CD4-positive, alpha-beta T cell treated with Interleukin-15 for 1 hour (primary cell): ENCODE data around the gene ATP6V1E1.
"Not testable (repeated sequence)": the region's sequence is repeated elsewhere in the genome, so short reads cannot be mapped to it uniquely, and the experiment has no call there.

ENCODE experiments used
- DNase-seq: peaks from one replicate; pipeline ENCODE4 v3.0.0-alpha.2; 2020

The ATP6V1E1 gene

GRCh38 chr22:17580441-17581031 lies 48.0 kb downstream of the ATP6V1E1 start:
- DNase-seq = no peak

DNA sequence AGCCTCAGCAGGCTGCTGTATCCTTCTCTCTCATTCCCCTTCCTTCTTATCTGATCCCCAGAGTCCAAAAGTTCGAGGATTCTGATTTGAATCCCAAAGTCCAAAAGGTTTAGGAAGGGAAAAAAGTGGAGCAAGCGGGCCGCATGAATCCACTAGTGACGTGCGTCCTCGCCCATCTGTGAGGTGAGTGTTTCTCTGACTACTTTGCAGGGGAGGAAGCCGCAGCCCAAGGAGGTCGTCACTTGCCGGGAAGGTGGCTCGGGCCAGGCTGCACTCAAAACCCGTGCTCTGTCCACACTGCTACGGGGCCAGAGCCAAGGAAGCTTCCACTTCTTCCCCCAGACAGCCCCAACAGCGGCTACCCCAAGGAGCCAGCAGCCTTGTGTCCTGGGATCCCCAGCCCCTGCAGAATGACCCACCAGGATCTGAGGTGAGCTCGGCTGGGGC lies 49.0 kb downstream of the ATP6V1E1 start:
- DNase-seq = no peak

DNA sequence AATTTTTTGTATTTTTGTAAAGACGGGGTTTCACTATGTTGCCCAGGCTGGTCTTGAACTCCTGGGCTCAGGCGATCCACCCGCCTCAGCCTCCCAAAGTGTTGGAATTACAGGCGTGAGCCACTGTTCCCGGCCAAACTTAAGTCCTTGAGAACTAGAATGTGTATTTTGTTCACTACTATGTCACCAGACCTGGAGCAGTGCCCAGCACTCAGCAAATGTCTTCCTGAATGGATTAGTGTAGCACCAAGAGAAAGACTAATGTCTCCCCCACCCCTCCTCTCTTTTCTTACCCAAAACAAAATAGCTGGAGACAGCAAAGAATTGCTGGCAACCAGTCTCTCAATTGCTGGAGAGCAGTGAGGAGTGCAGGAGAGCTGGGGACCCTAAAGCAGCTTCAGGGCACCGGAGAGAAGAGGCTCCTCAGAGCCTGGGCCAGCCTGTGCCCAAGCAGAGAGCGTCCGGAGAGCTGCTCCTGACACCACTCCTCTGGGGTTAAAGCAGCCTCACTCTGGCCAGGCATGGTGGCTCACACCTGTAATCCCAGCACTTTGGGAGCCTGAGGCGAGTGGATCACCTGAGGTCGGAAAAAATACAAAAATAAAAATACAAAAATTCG lies 50.3 kb downstream of the ATP6V1E1 start:
- no peak for DNase-seq

- DNase-seq = no peak
Measured at GRCh38 chr22:17576470-17576869, 52.1 kb downstream of the ATP6V1E1 start.

DNA sequence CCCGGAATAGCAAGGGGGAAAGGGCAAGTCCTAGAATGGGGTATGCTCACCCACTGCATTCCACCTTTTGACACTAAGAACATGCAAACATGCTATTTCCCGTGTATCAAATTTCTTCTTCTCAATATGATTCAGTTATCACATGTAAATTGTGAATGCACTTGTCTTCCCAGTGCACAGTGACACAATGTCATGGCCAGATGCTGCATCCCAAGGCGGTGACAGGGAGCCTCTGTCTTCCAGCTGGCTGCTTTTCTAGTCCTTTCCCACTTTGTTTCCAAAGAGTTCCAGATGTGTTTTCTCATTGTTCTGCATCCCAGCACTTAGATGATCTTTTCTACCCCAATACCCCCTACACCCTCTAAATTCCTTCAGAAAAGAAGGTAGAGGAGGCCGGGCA lies 52.9 kb downstream of the ATP6V1E1 start:
- no peak for DNase-seq

DNA sequence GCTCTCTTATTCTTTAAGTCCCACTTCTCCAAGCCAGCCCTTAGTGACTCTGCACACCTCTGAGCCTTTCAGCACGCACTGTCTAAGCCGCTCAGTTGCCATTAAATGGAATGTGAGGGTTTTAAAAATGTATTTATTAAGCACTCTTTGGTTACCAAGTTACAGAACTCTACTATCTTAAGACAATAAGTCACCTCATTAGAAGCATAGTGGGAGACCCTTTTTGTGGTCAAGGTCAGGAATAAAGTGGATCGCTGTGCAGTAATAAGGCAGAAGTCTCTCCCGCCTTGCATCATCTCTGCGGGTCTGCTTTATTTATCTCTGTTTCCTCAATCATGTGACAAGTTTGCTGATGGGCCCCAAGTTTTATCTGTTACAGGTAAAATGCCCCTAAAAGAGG lies 53.4 kb downstream of the ATP6V1E1 start:
- no peak for DNase-seq

GRCh38 chr22:17570851-17571631 lies 57.5 kb downstream of the ATP6V1E1 start:
- no peak for DNase-seq

- DNase-seq = no peak
Measured at GRCh38 chr22:17569971-17570511, 58.5 kb downstream of the ATP6V1E1 start.

DNA sequence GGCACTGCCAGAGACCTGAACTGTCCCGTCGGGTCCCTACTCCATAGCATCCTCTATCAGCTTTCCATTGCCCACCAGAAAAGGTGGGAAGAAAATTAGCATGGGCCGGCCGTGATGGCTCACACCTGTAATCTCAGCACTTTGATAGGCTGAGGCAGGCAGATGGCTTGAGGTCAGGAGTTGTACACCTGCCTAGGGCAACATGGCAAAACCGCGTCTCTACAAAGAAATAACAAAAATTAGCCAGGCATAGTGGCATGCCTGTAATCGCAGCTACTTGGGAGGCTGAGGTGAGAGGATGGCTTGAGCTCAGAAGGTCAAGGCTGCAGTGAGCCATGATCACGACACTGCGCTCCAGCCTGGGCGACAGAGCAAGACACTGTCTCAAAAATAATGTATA lies 61.8 kb downstream of the ATP6V1E1 start:
- no peak for DNase-seq

DNA sequence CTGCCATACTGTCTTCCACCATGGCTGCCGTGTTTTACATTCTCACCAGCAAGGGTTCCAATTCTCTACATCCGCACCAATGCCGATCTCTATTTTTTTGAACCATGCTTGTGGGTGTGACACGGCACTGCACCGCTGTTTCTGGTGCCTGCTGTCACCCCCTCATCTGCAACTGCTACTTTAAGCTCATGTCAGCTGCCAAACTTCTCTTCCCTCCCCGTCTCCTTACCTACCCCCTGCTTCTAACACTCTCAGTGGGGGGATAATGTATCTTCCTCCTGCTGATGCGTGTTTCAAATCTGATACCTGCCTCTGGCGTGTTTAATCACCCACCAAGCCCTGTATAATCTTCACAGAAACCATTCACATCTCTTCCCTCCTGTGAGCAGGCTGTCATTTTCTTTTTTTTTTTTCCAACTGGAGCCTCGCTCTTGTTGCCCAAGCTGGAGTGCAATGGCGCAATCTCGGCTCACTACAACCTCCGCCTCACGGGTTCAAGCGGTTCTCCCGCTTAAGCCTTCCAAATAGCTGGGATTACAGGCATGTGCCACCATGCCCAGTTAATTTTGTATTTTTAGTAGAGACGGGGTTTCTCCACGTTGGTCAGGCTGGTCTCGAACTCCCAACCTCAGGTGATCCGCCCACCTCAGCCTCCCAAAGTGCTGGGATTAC lies 62.4 kb downstream of the ATP6V1E1 start:
- DNase-seq = not testable (repeated sequence)

- no peak for DNase-seq
Measured at GRCh38 chr22:17563936-17564391, 64.6 kb downstream of the ATP6V1E1 start.

- no peak for DNase-seq
Measured at GRCh38 chr22:17562906-17563870, 65.4 kb downstream of the ATP6V1E1 start, which contains the start of gene SLC25A18. SLC25A18 (plus strand) TSS chr22:17563498; CDS start chr22:17579945, 16,447 bp downstream.

GRCh38 chr22:17559188-17559587 lies 69.4 kb downstream of the ATP6V1E1 start:
- no peak for DNase-seq

DNA sequence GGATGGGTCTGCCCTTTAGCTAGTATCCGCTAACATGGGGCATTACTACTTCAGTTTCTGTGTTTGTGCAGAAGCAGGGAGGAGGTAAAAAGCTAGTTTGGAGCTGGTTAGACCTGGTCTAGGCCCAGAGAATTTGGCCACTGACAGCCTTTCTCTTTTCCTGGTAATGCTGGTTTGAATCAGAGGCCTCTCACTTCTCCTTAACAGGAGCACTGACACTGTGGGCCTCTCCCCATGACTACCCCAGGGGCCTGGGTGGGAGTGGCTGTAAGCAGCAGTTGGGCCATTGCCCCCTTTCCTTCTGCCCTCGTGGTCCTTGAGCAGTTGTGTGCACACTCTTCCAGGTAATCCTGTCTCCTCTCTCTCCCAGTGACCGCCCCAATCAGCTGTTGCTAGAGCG lies 73.7 kb downstream of the ATP6V1E1 start:
- no peak for DNase-seq

DNA sequence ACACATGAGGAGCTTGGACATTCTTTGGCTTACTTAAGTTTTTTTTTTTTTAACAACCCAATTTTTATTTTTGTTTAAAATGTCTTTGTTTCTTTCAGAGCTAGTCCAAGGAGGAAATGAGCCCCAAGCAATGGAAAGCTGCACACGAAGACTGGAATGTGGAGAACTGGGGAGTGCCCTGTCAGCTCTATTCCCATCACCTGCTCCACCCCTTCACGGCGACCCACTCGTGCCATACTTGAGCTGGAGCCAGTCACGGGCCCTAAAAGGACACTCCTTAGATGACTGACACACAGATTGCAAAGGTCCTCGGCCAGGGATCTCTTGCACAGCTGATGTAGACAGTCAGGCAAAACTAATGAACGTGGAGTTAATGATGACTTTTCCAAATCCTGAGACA lies 75.8 kb downstream of the ATP6V1E1 start:
- DNase-seq = no peak

- DNase-seq = no peak
Measured at GRCh38 chr22:17549655-17550054, 78.9 kb downstream of the ATP6V1E1 start.

DNA sequence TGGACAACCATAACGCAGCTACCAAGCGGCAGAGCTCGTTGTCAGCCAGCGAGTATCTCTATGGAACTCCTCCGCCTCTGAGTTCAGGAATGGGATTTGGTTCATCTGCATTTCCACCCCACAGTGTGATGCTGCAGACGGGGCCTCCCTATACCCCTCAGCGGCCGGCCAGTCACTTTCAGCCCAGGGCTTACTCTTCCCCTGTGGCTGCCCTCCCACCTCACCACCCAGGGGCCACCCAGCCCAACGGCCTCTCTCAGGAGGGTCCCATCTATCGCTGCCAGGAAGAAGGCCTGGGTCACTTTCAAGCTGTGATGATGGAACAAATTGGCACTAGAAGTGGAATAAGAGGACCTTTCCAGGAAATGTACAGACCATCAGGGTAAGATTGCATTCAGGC lies 79.4 kb downstream of the ATP6V1E1 start:
- DNase-seq = no peak

DNA sequence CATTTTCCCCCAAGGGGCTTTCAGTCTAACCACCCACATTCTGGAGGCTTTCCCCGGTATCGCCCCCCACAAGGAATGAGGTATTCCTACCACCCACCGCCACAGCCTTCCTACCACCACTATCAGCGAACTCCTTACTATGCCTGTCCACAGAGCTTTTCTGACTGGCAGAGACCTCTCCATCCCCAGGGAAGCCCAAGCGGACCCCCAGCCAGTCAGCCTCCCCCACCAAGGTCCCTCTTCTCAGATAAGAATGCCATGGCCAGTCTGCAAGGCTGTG lies 79.9 kb downstream of the ATP6V1E1 start:
- no peak for DNase-seq

GRCh38 chr22:17548010-17548755 lies 80.4 kb downstream of the ATP6V1E1 start:
- DNase-seq = no peak

GRCh38 chr22:17542452-17542851 lies 86.1 kb downstream of the ATP6V1E1 start:
- no peak for DNase-seq
